TTC549 (cell line): ENCODE data around the gene PDE9A.

Experiments
- FAIRE-seq: peaks from 2 replicates; lab custom pipeline; 2012; peaks lifted over from hg19 to GRCh38; lab: Jason Lieb, UNC

PDE9A gene

GRCh38 chr21:42673633-42674328 lies 20.4 kb downstream of the PDE9A start:
- no peak for FAIRE-seq

- FAIRE-seq, result no peak
Measured at GRCh38 chr21:42674351-42674940, 21.0 kb downstream of the PDE9A start.

- FAIRE-seq, result no peak
Measured at GRCh38 chr21:42675403-42675802, 22.0 kb downstream of the PDE9A start.

- no peak for FAIRE-seq
Measured at GRCh38 chr21:42676808-42677207, 23.4 kb downstream of the PDE9A start.

GRCh38 chr21:42677339-42678321 lies 24.2 kb downstream of the PDE9A start:
- no peak for FAIRE-seq

GRCh38 chr21:42678618-42679295 lies 25.3 kb downstream of the PDE9A start:
- no peak for FAIRE-seq

- no peak for FAIRE-seq
Measured at GRCh38 chr21:42679319-42680057, 26.1 kb downstream of the PDE9A start.

- no peak for FAIRE-seq
Measured at GRCh38 chr21:42680058-42680330, 26.6 kb downstream of the PDE9A start.

- no peak for FAIRE-seq
Measured at GRCh38 chr21:42680429-42680828, 27.0 kb downstream of the PDE9A start.

GRCh38 chr21:42681296-42682206 lies 28.1 kb downstream of the PDE9A start:
- no peak for FAIRE-seq

- no peak for FAIRE-seq
Measured at GRCh38 chr21:42682661-42683210, 29.3 kb downstream of the PDE9A start.

- FAIRE-seq, result no peak
Measured at GRCh38 chr21:42683371-42684108, 30.1 kb downstream of the PDE9A start.

GRCh38 chr21:42684109-42684916 lies 30.9 kb downstream of the PDE9A start:
- no peak for FAIRE-seq

GRCh38 chr21:42685036-42685435 lies 31.6 kb downstream of the PDE9A start:
- no peak for FAIRE-seq

- no peak for FAIRE-seq
Measured at GRCh38 chr21:42685954-42686500, 32.6 kb downstream of the PDE9A start.

GRCh38 chr21:42687796-42688195 lies 34.4 kb downstream of the PDE9A start:
- FAIRE-seq, result no peak

GRCh38 chr21:42688226-42688840 lies 34.9 kb downstream of the PDE9A start:
- no peak for FAIRE-seq

- FAIRE-seq, result no peak
Measured at GRCh38 chr21:42688841-42689371, 35.5 kb downstream of the PDE9A start.
